Measurements from ENCODE around the gene YLPM1. TPM values are rescaled to one million over a fixed set of nuclear protein-coding genes. Genes with fewer than 3 reads are reported as not detected.

The YLPM1 gene
- total RNA-seq (ENCODE audit: low replicate concordance) = 39.7 and 57.2 TPM in 2 replicates

GRCh38 chr14:74762917-74763802 is at the start of gene YLPM1:
YLPM1 (plus strand) TSS chr14:74763316; CDS start chr14:74763490, 174 bp downstream.
- peak; percentile 99 for DNase-seq (ENCODE audit: low read depth)
- TF ChIP-seq CTCF (IDR thresholded peaks at IDR 0.05; ENCODE audit: insufficient read depth, low read length) = peak; percentile 40
- H3K4me3 ChIP-seq (ENCODE audit: low read depth, low read length) = peak within 1 kb of the TSS; percentile 89

- H3K4me3 ChIP-seq (ENCODE audit: low read depth, low read length) = peak overlapping the region; percentile 82
- DNase-seq (ENCODE audit: low read depth) = no peak
- TF ChIP-seq CTCF (IDR thresholded peaks at IDR 0.05; ENCODE audit: insufficient read depth, low read length) = no peak
Observed at GRCh38 chr14:74713395-74713735, 49.8 kb upstream of the YLPM1 start.

- no peak overlapping the region for H3K4me3 ChIP-seq (ENCODE audit: low read depth, low read length)
- no peak for TF ChIP-seq CTCF (IDR thresholded peaks at IDR 0.05; ENCODE audit: insufficient read depth, low read length)
- peak; percentile 33 for DNase-seq (ENCODE audit: low read depth)
Observed at GRCh38 chr14:74720526-74720925, 42.6 kb upstream of the YLPM1 start.

GRCh38 chr14:74723134-74723533 is 40.0 kb upstream of the YLPM1 start:
- TF ChIP-seq CTCF (IDR thresholded peaks at IDR 0.05; ENCODE audit: insufficient read depth, low read length) = no peak
- no peak overlapping the region for H3K4me3 ChIP-seq (ENCODE audit: low read depth, low read length)
- no peak for DNase-seq (ENCODE audit: low read depth)

GRCh38 chr14:74732387-74732786 is 30.7 kb upstream of the YLPM1 start:
- no peak overlapping the region for H3K4me3 ChIP-seq (ENCODE audit: low read depth, low read length)
- TF ChIP-seq CTCF (IDR thresholded peaks at IDR 0.05; ENCODE audit: insufficient read depth, low read length) = no peak
- DNase-seq (ENCODE audit: low read depth) = no peak

GRCh38 chr14:74733221-74733620 is 29.9 kb upstream of the YLPM1 start:
- no peak for TF ChIP-seq CTCF (IDR thresholded peaks at IDR 0.05; ENCODE audit: insufficient read depth, low read length)
- H3K4me3 ChIP-seq (ENCODE audit: low read depth, low read length) = no peak overlapping the region
- no peak for DNase-seq (ENCODE audit: low read depth)
